HepG2 (cell line): ENCODE results near the gene RAD9A. TPM values are rescaled to one million over a fixed set of nuclear protein-coding genes. Genes with fewer than 3 reads are reported as not detected.
A peak's percentile ranks its signal among the peaks of the same experiment; 100 is the strongest.

Source experiments
- ATAC-seq: fragments of 200-7000 bp; cut with Tn5 transposase; 3 replicates; pipeline ENCODE4 v1.9.1; 2020; ENCODE audit warnings: mild to moderate bottlenecking, moderate library complexity
- BruUV-seq: library from RNA; stranded (reverse); fragments of 400-500 nt; replicated peaks from 2 replicates; lab custom pipeline; 2021; lab: Mats Ljungman, UMichigan
- CTCF ChIA-PET: fragments of 300-600 bp; formaldehyde crosslinking; extraction: SDS; loops from one replicate; lab custom pipeline; 2021; ENCODE audit warnings: low total read pairs, inconsistent platforms, low intra/inter-chr PET ratio; lab: Yijun Ruan, JAX
- POLR2A ChIA-PET: fragments of 350-600 bp; sonication (Branson Sonifier 250); formaldehyde crosslinking; loops from one replicate; lab custom pipeline; 2020; ENCODE audit warnings: antibody characterized with exemption, inconsistent platforms; lab: Yijun Ruan, JAX
- DNase-seq: peaks from one replicate; pipeline ENCODE4 v3.0.0-alpha.2; 2015; ENCODE audit warnings: low spot score
- FAIRE-seq: peaks from 3 replicates; lab custom pipeline; 2011; peaks lifted over from hg19 to GRCh38; lab: Jason Lieb, UNC
- H2AFZ ChIP-seq: one replicate; pipeline ENCODE4 v1.6.1; 2011; ENCODE audit warnings: low read length, inconsistent platforms
- H3K27ac ChIP-seq: fragments of 300-600 bp; 3 replicates; pipeline ENCODE4 v1.8.0; 2011; ENCODE audit warnings: mixed run types, mild to moderate bottlenecking, mixed read lengths, low read length, inconsistent platforms; ENCODE audit not compliant: insufficient read depth; ENCODE audit errors: extremely low read length
- H3K27me3 ChIP-seq, 2 experiments: fragments of 200-600 bp in 1 of 2; 2 replicates in 1 of 2; 3 replicates in 1 of 2; pipeline versions ENCODE4 v1.6.0 to v1.8.0; 2011; ENCODE audit warnings: low read length in 2 of 2, mild to moderate bottlenecking in 2 of 2, moderate library complexity in 2 of 2, inconsistent platforms in 1 of 2; ENCODE audit not compliant: insufficient read depth in 2 of 2, control insufficient read depth in 1 of 2
- H3K36me3 ChIP-seq, 2 experiments: fragments of 200-600 bp in 1 of 2; replicated peaks in 1 of 2; 2 replicates in 1 of 2; 3 replicates in 1 of 2; pipeline versions ENCODE4 v1.5.1 to v1.8.0; 2011; ENCODE audit warnings: low read length in 2 of 2, inconsistent platforms in 1 of 2; ENCODE audit not compliant: insufficient read depth in 2 of 2, control insufficient read depth in 1 of 2
- H3K4me1 ChIP-seq: 2 replicates; pipeline ENCODE4 v1.5.1; 2012; ENCODE audit warnings: low read length, inconsistent platforms; ENCODE audit not compliant: insufficient read depth
- H3K4me2 ChIP-seq: 2 replicates; pipeline ENCODE4 v1.6.0; 2011; ENCODE audit warnings: low read depth, low read length, inconsistent platforms
- H3K4me3 ChIP-seq, 3 experiments: fragments of 200-600 bp in 1 of 3; sonication (generic), shearing (Covaris generic) in 1 of 3; replicated peaks in 1 of 3; 2 replicates each; pipeline ENCODE4 v1.5.1; 2011 to 2016; ENCODE audit warnings: low read length in 3 of 3, inconsistent platforms in 2 of 3, low read depth in 2 of 3, mild to moderate bottlenecking in 2 of 3, control low read depth in 1 of 3, mixed read lengths in 1 of 3; ENCODE audit not compliant: insufficient read depth in 1 of 3
- H3K79me2 ChIP-seq: one replicate; pipeline ENCODE4 v1.6.1; 2011; ENCODE audit warnings: low read length, inconsistent platforms; ENCODE audit not compliant: insufficient read depth
- H3K9ac ChIP-seq: 2 replicates; pipeline ENCODE4 v1.6.0; 2011; ENCODE audit warnings: mild to moderate bottlenecking, low read depth, low read length, inconsistent platforms; ENCODE audit not compliant: insufficient read depth
- H3K9me3 ChIP-seq: 2 replicates; pipeline ENCODE4 v1.5.1; 2012; ENCODE audit warnings: mild to moderate bottlenecking, low read length
- H4K20me1 ChIP-seq: 2 replicates; pipeline ENCODE4 v1.6.0; 2011; ENCODE audit warnings: inconsistent platforms, mild to moderate bottlenecking, low read length, moderate library complexity; ENCODE audit not compliant: insufficient read depth
- ZBTB38 ChIP-seq: sonication (generic); formaldehyde crosslinking; IDR thresholded peaks from 2 replicates; pipeline ENCODE4 v1.5.1; 2020; ENCODE audit warnings: mild to moderate bottlenecking, missing genetic modification reagents
- ZNF281 ChIP-seq: sonication (generic); formaldehyde crosslinking; IDR thresholded peaks from 2 replicates; pipeline ENCODE4 v1.4.0; 2020; ENCODE audit warnings: missing genetic modification reagents, borderline replicate concordance
- WGBS: methylation state at CpG from one replicate; pipeline ENCODE4 v1.1.6; 2017; ENCODE audit warnings: low lambda C conversion rate; 5-methylcytosine and 5-hydroxymethylcytosine counted together
- in situ Hi-C: cut with HindIII; loops from 2 replicates; pipeline ENCODE4 v1.10.0; 2017; ENCODE audit warnings: low pct_unique_long_range_greater_than_20kb; ENCODE audit not compliant: extremely low pct_ligation_motif_present
- intact Hi-C: fragments of 100-400 bp; cut with micrococcal nuclease; formaldehyde crosslinking; loops from one replicate; pipeline ENCODE4 v1.10.0; 2022; ENCODE audit not compliant: unreplicated experiment
- polyA plus RNA-seq, 8 experiments: library from polyadenylated mRNA; depleted of rRNA in 3 of 8; stranded (reverse) in 7 of 8; unstranded in 1 of 8; fragments of >200 nt; fragmentation: Illumina TruSeq in 4 of 8; extraction: Trizol in 4 of 8; gene quantifications; 2 replicates each; pipeline versions ENCODE4 v1.2.1 to v1.2.3, GENCODE V29; 2011 to 2016; ENCODE audit warnings: low read depth in 4 of 8, missing spikeins in 1 of 8, mixed read lengths in 1 of 8; ENCODE audit not compliant: insufficient read depth in 1 of 8
- total RNA-seq, 5 experiments: library from RNA; depleted of rRNA; stranded (reverse); fragments of >200 nt; fragmentation: Illumina TruSeq; extraction: Trizol; gene quantifications; 2 replicates each; pipeline ENCODE4 v1.2.3, GENCODE V29; 2016; ENCODE audit warnings: low read depth in 1 of 5

The RAD9A gene
- total and polyA plus RNA-seq, 2 of the 13 experiments (the other 11 are each of a cell fraction or from before 2014, with no cell fraction given), result 10.1 to 15.7 TPM

GRCh38 chr11:67436459-67437081 lies 44.8 kb downstream of the RAD9A start:
- WGBS, result 72% methylated on average over 6 of the region's 6 CpGs
- no peak overlapping the region for H3K27ac ChIP-seq
- H3K79me2 ChIP-seq, result no peaks in the 10 kb centered on the region
- H4K20me1 ChIP-seq, result no peaks in the 10 kb centered on the region
- H2AFZ ChIP-seq, result no peak overlapping the region
- no peaks in the 10 kb centered on the region for H3K9me3 ChIP-seq
- no peak overlapping the region for H3K9ac ChIP-seq
- no peaks in the 10 kb centered on the region for H3K27me3 ChIP-seq
- no peak overlapping the region for H3K4me3 ChIP-seq
- peaks cover 18 to 28% of the 10 kb centered on the region in 2 experiments; a peak in 4 of 5 replicates for H3K36me3 ChIP-seq
- in situ Hi-C loops, result no loop called here
- FAIRE-seq (no peak), ATAC-seq (no peak), DNase-seq (no peak)
- no TSS peak for BruUV-seq
- ChIA-PET CTCF (no interaction called here), POLR2A (interaction anchor here (1.4 to 1.6 kb wide), 2 partner anchors 8 to 32 kb away, joined by 3 to 4 read pairs; partner anchors contain the start of gene RPS6KB2)
- no peaks in the 10 kb centered on the region for H3K4me1 ChIP-seq
- TF ChIP-seq ZNF281 (CRISPR knock-in tag) (peak; percentile 37; the same call in 1 of the 2 replicates), ZBTB38 (CRISPR knock-in tag) (no peak)
- intact Hi-C loops, result no loop called here
- no peak overlapping the region for H3K4me2 ChIP-seq
